ENCODE data around the gene METTL5. TPM values are rescaled to one million over a fixed set of nuclear protein-coding genes. Genes with fewer than 3 reads are reported as not detected.
A peak's percentile ranks its signal among the peaks of the same experiment; 100 is the strongest.
"Not testable (repeated sequence)": the region's sequence is repeated elsewhere in the genome, so short reads cannot be mapped to it uniquely, and the experiment has no call there.

METTL5 gene
- total RNA-seq, 1 donor = 76.6 TPM

DNA sequence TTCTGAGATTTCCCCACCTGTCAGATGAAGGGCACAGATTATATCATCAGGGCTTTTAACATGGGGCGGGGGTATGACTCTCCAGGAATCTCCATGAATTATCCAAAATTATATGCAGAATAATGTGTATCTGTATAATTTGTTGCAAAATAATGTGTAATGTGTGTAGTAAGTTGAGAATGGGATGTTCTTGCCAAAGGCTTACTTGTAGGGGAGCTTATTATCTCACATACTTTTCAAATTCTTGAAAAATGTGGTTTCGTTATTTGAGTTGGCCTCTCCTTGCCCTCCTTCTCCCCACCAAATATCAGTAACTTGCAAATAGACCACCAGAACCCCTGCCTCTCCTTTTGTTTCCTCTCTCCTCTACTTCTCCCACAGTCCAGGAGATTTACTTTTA lies 38.1 kb upstream of the METTL5 start:
- TF ChIP-seq, protein P1, sequence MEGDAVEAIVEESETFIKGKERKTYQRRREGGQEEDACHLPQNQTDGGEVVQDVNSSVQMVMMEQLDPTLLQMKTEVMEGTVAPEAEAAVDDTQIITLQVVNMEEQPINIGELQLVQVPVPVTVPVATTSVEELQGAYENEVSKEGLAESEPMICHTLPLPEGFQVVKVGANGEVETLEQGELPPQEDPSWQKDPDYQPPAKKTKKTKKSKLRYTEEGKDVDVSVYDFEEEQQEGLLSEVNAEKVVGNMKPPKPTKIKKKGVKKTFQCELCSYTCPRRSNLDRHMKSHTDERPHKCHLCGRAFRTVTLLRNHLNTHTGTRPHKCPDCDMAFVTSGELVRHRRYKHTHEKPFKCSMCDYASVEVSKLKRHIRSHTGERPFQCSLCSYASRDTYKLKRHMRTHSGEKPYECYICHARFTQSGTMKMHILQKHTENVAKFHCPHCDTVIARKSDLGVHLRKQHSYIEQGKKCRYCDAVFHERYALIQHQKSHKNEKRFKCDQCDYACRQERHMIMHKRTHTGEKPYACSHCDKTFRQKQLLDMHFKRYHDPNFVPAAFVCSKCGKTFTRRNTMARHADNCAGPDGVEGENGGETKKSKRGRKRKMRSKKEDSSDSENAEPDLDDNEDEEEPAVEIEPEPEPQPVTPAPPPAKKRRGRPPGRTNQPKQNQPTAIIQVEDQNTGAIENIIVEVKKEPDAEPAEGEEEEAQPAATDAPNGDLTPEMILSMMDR (IDR thresholded peaks at IDR 0.05; ENCODE audit: insufficient read depth, low read length) = no peak

DNA sequence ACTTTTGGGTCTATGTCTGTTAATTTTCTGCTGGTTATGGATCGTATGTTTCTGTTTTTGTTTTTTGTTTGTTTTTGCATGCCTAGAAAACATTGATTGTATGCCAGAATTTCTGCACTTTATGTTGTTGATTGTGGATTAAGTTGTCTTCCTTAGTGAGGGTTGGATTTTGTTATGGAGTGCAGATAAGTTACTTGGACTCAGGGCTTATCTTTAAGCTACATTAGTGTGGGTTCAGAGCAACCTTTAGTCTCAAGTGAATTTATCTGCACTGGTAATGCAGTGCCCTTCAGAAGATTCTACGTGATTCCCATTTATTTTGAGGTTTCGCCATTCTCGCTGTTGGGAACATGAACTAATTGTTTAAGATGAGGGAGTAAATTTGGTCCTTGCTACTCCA lies 35.4 kb upstream of the METTL5 start:
- TF ChIP-seq, protein P1 (IDR thresholded peaks at IDR 0.05; ENCODE audit: insufficient read depth, low read length) = no peak
- H3K4me3 ChIP-seq (ENCODE audit: low read depth, low read length) = no peak overlapping the region
- no peak for DNase-seq (ENCODE audit: low read depth)

More for the DNA sequence above, 38.1 kb upstream of the METTL5 start:
- no peak overlapping the region for H3K4me3 ChIP-seq (ENCODE audit: low read depth, low read length)
- DNase-seq (ENCODE audit: low read depth) = peak; percentile 32

DNA sequence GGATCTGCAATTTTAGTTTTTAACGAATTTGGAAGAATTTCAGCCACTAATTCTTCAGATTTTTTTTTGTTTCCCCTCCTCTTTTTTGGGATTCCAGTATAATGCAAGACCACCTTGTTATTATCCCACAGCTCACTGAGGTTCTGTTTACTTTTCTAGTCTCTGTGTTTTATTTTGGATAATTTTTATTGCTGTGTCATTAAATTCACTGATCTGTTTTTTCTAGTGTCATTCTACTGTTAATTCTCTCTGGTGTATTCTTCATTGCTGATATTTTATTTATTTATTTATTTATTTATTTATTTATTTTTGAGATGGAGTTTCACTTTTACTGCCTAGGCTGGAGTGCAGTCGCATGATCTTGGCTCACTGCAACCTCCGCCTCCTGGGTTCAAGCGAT lies 34.7 kb upstream of the METTL5 start:
- TF ChIP-seq, protein P1 (IDR thresholded peaks at IDR 0.05; ENCODE audit: insufficient read depth, low read length) = no peak
- H3K4me3 ChIP-seq (ENCODE audit: low read depth, low read length) = no peak overlapping the region
- no peak for DNase-seq (ENCODE audit: low read depth)

DNA sequence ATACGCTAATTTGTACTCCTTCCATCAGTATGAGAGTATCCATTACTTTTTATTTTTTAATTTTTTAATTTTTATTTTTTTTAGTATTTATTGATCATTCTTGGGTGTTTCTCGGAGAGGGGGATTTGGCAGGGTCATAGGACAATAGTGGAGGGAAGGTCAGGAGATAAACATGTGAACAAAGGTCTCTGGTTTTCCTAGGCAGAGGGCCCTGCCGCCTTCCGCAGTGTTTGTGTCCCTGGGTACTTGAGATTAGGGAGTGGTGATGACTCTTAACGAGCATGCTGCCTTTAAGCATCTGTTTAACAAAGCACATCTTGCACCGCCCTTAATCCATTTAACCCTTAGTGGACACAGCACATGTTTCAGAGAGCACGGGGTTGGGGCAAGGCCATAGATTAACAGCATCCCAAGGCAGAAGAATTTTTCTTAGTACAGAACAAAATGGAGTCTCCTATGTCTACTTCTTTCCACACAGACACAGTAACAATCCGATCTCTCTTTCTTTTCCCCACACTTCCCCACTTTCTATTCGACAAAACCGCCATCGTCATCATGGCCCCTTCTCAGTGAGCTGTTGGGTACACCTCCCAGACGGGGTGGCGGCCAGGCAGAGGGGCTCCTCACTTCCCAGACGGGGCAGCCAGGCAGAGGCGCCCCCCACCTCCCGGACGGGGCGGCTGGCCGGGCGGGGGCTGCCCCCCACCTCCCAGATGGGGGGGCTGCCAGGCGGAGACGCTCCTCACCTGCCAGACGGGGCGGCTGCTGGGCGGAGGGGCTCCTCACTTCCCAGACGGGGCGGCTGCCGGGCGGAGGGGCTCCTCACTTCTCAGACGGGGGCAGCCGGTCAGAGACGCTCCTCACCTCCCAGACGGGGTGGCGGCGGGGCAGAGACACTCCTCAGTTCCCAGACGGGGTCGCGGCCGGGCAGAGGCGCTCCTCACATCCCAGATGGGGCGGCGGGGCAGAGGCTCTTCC lies 30.9 kb upstream of the METTL5 start:
- not testable (repeated sequence) for DNase-seq (ENCODE audit: low read depth); H3K4me3 ChIP-seq (ENCODE audit: low read depth, low read length)

DNA sequence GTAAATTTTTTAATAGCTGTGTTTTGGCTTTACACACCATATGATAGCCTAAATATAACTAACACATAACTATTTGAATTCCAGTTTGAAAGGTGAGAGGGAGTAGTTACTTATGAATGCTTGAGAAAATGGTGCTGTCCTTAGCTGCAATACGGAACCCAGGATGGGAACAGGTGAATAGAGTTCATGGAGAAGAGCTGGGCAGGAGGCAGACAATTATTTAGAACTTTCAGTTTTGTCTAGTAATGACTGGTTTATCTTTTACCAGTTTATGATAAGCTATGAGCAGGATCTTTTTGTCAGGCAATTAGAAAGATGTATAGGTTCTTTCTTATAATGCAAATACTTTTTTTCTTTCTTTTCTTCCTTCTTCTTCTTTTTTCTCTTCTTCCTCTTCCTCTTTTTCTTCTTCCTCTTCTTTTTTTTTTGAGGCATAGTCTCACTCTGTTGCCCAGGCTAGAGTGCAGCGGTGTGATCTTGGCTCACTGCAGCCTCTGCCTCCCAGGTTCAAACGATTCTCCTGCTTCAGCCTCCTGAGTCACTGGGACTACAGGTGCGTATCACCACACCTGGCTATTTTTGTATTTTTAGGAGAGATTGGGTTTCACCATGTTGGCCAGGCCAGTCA lies 28.4 kb upstream of the METTL5 start:
- TF ChIP-seq, protein P1 (IDR thresholded peaks at IDR 0.05; ENCODE audit: insufficient read depth, low read length) = no peak
- no peak for DNase-seq (ENCODE audit: low read depth)
- no peak overlapping the region for H3K4me3 ChIP-seq (ENCODE audit: low read depth, low read length)

DNA sequence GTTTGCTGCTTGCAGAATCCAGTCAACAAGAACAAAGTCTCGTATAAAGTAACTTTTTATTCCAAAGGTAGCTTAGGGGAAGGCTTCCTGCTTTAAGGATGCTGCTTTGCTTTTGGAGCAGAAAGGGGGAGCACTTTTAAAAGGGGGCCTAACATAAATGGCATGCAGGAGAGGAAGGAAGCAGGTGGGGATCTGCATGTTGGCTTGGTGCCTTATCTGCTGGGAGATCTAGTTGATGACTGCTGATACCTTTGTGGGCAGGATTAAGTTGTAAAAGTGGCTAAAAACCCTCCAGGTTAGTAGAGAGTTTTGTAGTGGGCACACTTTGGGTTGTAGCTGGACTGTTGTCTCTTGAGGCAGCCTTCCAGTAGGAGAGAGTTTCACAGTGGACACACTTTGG lies 25.0 kb upstream of the METTL5 start:
- no peak overlapping the region for H3K4me3 ChIP-seq (ENCODE audit: low read depth, low read length)
- TF ChIP-seq, protein P1 (IDR thresholded peaks at IDR 0.05; ENCODE audit: insufficient read depth, low read length) = no peak
- no peak for DNase-seq (ENCODE audit: low read depth)

DNA sequence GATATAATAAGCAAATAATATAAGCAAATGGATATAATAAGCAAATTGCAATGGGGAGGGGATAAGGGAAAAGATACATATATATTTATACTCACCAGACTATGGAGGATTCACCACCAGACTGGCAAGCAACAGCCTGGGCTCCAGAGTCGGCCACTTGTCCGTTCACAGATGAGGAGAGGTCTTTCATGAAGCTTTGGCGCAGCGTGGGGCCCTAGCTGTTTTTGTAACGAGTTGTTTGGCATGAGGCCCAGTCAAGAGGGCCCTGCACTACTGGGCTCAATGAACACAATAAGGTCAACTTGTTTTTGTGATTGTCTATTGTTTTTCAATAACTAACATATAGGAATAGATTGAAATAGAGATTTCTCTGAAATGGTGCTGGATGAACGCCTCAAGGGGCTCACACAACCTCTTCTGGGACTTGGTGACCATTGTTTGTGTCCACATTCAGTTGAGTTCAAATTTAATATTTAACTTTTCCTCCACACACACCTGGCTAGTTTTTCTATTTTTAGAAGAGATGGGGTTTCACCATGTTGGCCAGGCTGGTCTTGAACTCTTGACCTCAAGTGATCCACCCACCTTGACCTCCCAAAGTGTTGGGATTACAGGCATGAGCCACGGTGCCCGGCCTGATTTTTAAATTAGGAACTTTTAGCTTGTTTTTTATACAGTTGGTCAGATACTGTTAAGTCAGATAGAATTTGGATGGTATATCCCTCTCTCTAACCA lies 24.4 kb upstream of the METTL5 start:
- DNase-seq (ENCODE audit: low read depth); H3K4me3 ChIP-seq (ENCODE audit: low read depth, low read length): not testable (repeated sequence)
